NCI-H2227 (cell line): ENCODE results near the gene PRR33.

Experiments used
- DNase-seq: peaks from one replicate; lab custom pipeline; 2025; ENCODE audit not compliant: unreplicated experiment; lab: John Stamatoyannopoulos, UW

PRR33 gene

DNA sequence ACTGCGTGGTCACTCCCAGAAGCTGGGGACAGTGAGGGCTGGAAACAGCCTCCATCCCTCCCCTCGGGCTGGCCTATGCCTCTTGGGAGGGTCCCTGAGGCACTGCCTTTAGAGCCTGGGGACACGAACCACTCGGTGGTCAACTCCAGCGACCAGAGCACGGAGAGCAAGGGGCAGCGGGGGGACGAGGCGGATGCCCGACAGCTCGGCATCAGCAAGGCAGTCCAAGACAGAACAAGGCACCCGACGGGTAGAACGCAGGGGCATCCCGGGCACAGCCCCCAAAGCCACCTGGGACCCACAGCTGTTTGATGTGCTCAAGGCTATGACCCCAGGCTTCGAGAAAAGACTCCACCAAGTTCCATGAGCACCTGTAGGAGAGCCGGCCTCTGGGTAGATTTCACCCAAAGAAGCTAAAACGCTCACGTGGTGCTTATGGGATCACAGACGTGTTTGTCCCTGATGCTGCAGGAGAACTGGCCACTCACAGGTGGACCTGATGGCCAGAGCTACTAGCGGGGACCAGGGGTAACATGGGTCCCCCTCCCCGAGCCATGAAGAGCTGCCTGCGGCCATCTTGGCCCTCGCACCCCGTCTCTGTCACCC, 39.3 kb downstream of the PRR33 start:
- DNase-seq = no peak

DNA sequence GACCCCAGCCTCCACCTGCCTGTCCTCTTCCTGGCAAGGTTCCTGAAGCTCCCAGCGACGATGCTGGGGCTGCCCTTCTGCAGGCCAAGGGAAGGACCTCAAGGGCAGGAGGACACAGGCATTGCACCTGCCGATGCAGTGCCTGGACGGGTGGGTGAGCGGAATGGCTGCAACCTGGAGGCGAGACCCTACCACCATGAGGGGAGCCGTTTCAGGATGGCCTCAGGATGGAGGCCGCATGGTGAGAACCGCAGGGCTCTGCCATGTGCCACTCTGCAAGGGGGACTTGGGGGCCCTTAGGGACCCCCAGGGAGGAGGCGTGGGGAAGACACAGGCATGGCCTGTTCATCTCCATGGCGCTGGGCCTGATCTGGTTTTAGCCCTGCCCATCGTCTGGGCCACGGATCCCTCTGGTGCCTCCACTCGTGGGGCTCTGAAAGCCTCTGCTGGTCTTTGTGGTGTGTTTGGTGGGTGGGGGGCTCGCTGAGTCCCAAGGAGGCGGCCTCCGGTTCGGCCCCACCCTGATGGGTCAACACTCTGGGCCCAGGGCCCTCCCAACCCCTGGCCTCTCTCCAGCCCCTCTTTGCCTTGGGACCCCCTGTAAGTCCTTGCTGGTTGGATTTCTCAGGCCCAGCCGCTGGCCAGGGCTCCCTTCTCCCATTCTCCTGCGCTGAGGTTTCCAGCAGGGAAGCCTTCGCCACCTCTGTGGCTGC, 40.1 kb downstream of the PRR33 start:
- no peak for DNase-seq

DNA sequence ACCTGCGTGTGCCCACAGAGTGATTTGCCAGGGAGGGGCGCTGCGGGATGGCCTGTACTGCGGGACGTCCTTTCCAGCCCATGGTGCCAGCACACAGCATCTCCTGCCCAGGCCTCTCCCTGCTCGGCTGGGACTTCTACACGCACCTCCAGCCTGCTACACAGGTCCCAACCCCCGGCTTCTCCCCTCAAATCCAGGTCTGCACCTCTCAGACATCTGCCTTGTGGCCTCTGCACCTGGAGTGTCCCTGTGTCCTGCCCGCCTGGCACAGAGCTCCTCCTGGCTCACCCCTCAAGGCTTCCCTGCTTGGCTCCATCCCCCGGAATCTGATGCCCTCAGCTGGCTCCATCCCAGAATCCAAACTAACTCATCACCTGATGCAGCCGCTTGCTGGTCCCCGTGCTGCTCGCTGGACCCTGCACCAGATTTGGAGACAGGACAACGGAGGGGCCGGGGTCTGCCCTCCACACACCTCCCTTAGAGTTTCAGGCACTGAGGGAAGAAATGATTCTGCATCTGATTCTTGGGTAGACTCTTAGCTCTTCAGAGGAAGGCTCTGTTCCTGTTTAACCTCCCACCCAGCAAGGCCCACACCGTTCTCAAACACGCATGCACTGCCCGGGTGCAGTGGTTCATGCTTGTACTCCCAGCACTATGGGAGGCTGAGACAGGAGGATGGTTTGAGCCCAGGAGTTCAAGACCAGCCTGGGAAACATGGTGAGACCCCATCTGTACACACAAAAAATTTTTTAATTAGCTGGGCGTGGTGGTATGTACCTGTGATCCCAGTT, 42.9 kb downstream of the PRR33 start:
- DNase-seq = no peak

DNA sequence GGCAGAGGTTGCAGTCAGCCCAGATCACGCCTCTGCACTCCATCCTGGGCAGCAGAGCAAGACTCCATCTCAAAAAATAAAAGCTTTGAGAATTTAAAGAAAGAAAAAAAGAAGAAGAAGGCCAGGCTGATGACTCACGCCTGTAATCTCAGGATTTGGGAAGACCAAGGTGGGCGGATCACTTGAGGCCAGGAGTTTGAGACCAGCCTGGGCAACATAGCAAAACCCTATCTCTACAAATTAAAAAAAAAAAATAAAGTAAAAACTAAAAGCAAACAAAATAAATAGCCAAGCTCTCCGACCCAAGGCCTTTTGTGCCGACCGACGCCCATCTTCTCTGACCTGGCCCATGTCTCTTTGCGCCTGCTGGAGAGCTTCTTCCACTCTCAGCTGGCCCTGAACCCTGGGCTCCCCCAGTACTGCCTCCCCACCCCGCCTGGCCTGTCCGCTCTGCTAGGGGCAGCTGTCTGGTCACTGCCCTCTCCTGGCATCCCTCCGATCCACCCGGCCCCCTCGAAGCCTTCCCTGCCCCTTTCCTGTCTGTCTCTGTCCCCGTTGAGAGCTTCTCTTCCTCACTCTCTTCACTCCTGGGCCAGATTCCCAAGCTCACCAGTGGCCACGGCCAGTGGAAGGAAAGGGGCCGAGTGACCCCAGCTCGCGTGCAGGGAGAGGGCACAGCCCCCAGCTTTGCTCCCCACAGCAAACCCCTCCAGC, 43.6 kb downstream of the PRR33 start:
- DNase-seq = no peak

DNA sequence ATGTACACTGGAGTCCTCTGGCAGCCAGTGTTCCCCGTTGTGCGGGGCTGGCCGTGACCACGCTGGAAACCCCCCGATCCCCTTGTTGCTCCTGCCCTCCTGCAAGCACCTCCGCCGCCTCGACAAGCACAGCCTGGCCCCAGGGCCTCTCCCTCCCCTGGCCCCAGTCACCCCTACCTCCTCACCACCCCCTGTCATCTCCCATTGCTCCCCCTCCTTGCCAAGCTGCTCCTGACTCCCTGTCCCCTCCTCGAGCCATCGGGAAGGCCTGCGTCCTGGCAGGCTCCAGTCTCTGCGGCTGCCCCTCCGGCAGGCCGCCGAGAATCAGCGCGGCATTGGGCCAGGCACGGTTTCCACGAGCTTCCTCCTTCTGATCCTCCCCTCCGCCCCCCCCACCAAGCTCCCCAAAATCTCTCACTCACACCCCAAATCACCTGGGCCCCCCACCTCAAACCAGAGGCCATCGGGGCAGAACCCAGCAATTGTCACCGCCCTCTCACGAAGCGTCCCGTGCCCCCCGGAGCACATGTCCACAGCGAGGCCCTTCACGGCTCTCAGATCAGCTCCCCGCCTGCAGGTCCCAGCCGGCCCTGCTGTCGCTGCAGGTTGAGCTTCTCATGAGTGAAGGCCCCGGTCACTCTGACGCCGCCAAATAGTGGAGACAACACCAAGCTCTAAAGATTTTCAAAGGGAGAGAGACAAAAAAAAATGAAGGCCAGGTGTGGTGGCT, 44.5 kb downstream of the PRR33 start:
- no peak for DNase-seq

DNA sequence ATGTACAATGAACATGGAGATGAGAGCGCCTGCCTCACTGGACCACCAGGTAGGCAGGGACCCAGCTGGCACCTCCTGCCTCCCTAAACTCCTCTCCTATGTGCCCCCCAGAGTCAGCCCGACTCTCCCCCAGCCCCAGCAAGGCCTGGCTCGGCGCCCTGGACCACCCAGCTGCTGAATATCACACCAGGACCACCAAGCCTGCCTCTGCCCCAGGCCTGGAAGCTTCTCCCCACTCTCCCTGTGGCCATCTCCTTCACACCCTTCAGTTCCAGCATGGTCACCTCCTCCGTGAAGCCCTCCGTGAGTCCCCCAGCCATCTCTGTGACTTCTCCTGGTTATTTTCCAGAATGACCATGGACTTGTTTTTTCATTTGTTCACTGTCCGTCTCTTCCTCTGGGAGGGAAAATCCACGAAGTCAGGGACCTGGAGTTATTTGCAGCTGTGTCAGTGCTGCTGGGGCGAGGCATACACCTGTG, 45.2 kb downstream of the PRR33 start:
- no peak for DNase-seq

DNA sequence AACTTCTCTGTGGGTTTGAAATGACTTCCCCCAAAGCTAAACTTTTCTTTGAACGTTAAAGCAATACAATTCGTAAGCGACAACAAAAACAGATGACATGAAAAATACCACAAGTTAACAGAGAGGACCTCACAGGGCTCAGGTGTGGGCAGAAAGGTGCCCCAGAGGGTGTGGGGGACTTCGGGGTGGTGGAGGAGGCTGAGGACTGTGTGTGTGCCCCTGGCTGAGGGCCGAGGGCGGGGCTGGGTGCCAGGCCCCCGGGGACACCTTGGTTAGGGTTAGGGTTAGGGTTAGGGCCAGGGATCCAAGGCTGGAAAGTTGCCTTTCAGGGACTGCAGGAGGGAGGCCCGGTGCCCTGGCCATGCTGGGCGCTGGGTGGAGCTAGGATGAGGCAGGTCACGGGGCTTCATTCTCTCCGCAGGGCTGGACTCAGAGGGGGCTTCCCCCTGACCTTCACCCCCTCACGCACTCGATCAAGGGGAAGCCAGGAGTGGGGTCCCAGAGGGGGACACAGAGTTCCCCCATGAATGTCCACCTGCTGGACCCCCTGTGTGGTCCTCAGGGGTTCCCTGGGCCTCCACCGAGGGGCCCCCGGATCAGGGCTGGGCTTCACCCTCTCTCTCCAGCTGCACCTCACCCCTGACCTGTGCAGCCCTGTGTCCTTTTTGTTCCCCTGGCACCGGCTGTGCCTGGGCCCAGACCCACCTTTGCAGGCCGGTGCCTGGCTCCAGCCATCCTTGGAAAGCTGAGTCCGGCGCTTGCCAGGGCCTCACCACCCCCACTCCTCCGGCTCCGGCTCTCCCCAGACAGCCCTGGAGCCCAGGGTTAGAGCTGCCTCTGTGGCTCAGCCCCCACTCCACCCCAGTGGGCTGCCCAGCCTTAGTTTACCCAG, 45.9 kb downstream of the PRR33 start:
- DNase-seq = no peak

DNA sequence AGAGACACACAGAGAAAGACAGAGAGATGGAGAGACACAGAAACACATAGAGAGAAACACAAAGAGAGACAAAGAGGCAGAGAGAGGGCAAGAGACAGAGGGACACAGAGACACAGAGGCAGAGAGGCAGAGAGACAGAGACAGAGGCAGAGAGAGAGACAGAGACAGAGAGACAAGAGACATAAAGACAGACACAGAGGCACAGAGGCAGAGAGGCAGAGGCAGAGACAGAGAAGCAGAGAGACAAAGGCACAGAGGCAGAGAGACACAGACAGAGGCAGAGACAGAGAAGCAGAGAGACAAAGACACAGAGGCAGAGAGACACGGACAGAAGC, 46.6 kb downstream of the PRR33 start:
- no peak for DNase-seq

DNA sequence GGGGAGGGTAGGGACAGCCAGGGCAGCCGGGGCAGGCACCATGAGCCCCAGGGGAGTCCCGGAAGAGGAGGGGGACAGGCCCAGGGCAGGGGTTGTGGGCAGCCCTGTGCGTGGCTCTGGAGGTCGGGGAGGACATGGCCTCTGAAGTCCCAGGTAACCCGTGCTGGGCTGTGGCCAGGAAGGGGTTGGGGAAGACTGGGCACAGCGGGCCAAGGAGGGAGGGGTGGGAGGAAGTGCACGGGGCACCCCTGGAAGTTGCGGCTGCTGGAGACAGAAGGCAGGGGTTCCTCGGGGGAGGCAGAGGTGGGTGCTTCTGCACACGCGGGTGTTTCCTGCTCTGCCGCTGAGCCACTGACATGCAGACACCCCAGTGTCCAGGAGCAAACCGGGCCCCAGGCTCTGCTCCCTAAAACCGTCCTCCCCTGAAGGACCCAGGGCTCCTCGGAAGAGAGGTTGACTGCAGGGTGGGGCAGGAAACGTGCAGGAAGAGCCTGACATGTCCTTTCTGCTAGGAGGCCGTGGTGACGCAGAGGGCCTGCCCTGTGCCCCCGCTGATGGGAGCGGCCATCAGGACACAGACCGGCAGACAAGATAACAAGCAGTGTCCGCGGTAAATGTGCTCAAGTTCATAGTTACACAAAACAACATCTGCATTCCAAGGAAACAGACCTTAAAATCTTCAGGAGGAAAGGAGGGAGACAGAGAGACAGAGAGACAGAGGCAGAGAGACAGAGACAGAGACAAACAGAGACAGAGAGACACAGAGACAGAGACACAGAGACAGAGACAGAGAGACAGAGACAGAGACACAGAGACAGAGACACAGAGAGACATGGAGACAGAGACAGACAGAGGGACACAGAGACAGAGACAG, 47.2 kb downstream of the PRR33 start:
- DNase-seq = no peak

DNA sequence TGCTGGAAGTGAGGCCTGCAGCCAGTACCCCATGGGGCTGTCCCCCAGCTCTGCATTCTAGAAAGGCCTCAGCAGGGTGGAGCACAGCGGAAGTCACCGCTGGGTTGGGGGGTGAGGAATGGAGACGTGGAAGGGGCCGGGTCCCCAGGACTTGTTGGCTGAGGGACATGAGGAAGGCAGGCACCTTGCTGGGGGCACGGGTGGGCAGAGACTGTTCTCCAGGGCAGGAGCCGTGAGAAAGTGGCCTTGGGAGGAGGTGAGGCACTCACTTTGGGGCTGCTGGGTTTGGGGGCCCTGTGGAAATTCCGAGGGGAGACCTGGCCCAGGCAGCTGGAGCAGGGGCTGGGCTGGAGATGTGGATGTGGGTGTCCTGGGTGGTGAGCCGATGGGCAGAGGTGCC, 47.9 kb downstream of the PRR33 start:
- no peak for DNase-seq

DNA sequence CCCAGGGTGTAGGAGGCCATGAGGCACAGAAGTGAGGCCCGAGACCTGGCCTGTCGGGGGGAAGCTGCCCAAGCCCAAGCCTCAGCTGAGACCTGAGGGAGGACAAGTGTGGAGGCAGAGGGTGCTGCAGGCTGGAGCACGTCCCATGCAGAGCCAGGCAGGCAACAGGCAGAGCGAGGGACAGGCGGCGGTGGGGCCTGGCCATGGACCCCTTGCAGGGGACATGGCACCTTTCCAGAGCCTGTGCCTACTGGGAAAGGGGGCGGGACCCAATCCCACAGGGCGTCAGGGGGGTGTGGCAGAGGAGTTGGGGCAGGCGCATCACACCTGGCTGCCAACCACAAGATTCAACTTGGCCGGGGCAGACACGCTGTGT, 48.6 kb downstream of the PRR33 start:
- no peak for DNase-seq

DNA sequence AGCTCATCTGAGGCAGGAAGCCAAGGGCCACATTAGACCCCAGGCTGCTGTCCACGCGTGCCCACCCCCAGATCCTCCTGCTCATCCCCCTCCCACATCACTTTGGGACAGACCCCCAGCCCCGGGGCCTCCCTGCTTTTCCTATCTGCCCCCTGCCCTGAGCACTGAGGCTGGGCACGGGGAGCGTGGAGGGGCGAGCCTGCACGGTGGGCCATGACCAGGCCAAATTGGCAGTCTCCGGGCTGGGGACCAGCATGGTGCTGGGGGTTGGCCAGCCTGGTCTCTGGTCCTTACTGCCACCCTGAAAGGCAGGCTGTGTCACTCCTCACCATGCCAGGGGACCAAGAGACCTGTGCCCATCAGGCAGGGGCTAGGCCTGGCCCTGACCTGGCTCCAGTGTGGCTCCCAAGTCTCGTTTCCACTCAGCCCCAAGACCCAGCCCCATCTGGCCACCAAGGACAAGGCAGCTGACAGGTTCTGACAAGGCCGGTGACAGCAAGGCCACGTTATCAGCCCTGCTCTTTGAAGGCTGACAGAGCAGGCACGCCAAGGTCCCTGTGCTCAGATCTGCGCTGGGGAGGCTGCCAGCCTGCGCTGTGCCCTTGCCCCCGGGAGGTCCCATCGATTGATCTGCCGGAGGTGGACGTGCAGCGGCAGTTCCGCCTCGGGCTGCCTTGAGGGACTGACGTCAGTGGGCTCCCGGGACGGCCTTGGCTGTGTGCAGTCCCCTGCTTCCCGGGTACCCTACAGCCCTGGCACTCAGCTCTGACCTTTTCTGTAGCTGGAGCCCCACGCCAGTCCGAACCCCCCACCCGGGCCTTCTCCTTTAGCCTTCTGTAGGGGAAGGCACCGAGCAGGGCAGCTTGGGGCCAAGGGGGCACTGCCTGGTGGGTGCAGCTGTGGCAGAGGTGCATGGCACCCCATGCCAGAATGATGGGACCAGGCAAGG, 49.3 kb downstream of the PRR33 start:
- no peak for DNase-seq

DNA sequence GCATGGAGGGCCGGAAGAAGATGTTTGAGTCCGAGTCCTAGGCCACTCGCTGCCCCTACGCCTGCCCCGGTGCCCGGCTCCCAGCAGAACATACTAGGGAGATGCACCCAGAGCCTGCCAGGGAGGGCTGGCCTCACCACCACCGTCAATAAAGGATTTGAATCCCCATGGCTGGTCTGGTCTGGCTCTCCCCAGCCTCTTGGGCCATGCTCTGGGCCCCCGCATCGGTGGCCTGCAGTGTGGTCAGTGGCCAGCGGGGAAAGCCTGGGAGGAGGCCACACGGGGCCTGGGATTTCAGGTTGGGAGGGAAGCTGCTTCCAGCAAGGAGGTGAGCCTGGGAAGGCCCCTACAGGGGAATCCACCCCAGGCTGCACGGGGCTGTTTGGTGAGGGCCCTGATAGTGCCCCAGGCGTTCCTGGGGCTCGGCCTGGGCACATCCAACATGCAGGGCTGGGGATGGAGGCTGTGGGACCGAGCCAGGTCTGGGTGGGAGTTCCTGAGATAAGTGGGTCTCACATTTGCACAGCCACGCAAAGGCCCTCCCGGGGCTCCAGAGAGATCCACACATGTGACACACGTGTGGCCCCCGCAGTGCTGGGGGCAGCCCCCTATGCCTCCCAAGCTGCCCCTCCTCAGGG, 50.1 kb downstream of the PRR33 start:
- DNase-seq = no peak

DNA sequence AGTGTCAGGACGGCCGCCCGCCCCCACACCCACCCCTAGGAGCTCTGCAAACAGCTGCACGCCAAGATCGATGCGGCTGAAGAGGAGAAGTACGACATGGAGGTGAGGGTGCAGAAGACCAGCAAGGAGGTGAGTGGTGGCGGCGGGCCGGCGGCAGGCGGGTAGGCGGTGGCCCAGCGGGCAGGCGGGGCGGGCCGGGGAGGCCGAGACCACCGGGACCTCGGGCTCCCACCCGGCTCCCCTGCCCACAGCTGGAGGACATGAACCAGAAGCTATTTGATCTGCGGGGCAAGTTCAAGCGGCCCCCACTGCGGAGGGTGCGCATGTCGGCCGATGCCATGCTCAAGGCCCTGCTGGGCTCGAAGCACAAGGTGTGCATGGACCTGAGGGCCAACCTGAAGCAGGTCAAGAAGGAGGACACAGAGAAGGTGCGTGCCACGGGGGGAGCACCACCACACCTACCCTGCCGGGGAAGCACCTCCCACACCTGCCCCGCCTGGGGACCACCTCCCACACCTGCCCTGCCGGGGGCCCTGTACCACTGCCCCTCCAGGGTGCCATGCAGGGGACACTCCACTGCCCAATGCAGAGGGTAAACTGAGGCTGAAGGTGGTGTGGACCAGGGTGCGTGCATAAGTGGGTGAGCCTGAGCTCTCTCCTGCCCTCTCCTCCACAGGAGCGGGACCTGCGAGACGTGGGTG, 50.8 kb downstream of the PRR33 start:
- DNase-seq = no peak

DNA sequence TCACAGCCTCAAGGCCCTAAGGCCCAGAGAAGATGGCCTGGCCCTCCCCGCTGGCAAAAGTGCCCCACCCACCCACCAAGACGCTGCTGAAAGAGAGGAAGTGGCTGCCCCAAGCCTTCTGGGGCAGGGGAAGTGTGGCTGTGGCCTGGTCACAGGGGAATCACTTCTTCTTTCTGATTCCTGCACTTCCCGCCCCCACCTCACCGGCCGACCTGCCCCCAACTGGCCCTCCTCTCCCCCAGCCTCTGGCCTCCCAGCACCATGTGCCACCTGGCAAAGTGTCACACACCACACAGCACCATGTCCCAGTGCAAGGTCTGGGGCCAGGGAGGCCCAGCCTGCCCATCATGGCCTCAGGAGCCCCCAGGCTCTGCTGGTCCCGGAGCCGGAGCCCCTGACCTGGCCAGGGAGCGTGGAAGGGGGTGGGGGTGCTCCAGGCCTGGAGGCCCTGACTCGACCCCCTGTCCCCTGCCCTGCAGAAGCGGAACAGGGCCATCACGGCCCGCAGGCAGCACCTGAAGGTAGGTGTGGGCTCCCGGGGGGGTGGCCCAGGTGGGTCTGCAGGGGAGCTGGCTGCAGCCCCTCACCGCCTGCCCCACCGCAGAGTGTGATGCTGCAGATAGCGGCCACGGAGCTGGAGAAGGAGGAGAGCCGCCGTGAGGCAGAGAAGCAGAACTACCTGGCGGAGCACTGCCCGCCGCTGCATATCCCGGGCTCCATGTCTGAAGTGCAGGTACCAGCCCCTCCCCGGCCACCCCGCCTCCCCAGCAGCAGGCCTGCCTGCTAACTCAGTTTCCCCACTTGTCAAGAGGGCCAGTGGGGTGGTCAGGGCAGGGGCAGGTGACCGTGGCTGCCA, 51.5 kb downstream of the PRR33 start:
- DNase-seq = no peak
